NCI-H774 (cell line): ENCODE data around the gene PLIN4.

Experiments used
- DNase-seq: peaks from one replicate; lab custom pipeline; 2025; lab: John Stamatoyannopoulos, UW

PLIN4 gene

DNA sequence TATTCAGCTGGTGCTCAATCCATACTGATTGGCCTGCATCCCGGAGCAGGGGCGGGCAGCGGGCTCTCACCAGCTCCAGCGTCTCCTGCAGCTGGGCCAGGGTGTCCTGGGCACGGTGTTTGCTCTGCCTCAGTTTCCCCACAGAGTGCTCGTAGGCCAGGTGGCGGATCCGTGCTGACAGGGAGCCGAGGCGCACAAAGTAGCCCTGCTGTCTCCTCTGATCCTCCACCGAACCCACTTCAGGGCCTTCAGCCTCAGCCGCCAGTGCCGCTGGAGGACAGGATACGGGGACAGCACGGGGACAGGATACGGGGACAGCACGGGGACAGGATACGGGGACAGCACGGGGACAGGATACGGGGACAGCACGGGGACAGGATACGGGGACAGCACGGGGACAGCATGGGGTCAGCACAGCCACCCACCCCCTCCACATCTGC, 7.3 kb upstream of the PLIN4 start:
- no peak for DNase-seq

DNA sequence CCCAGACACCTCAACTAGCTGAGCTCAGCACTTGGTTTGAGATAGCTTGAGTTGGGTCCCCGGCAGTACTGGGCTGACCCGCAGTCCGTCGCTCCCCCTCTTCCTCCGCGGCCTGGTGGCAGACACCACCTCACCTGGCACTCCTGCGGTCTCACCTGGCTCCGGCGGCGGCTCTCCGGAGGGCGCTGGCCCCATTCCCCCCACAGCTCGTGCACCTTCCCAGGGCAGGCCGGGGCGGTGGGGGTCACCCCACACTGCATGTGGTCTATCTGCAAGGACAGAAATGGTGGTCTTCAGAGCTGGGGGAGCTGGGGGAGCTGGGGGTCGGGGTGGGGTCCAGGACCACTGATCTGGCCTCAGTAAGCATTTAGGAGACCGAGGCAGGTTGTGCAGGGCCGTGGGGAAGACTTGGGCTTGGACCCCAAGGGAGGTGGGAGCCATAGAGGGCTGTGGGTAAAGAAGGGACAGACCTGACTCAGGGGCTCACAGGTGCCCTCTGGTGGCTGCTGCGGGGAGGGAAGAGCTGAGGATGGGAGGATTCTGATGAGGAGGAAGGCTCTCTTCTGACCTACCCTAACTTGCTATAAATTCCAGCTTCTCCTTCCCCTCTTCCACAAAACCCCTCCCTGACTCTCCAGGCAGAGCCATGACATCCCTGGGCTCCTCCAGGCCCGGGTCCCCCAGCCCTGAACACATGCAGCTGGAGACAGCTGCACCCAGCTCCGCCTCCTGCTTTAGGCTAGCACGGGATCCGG, 6.7 kb upstream of the PLIN4 start:
- DNase-seq: peak; percentile 49

DNA sequence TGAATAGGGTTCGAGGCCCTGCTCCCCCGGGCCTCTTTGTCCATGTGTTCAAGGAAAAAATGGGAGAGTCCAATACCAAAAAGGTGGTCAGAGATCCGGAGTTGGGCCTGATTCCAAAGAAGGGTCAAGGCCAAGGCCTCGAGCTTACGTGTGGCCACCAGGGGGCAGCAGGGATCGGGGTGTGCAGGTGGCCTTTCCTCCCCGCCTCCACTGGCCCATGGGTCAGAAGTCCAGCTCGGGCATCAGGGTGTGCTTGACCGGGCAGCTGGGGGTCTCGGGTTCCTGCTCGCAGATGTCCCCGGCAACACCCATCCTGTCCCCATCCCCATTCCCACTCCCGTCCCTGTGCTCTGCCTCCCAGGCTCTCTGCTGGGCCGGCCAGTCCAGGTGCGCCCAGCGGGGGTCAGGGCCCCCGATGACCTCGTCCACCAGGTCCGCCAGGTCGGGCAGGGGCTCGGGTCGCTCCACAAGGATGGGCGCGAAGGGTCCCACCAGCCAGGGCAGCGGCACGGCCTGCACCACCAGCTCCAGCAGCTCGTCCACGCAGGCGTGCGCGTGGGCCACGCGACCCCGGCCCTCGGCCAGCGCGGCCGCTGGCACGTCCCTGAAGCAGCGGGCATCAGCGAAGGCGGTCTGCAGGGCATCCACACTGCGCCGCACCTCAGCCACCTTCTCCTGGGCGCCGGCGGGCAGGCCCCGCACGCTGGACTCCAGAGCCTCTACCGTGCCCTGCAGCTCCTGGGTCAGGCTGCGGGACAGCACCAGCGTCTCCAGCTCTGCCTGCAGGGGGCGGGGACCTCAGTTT, 5.2 kb upstream of the PLIN4 start:
- DNase-seq: no peak

DNA sequence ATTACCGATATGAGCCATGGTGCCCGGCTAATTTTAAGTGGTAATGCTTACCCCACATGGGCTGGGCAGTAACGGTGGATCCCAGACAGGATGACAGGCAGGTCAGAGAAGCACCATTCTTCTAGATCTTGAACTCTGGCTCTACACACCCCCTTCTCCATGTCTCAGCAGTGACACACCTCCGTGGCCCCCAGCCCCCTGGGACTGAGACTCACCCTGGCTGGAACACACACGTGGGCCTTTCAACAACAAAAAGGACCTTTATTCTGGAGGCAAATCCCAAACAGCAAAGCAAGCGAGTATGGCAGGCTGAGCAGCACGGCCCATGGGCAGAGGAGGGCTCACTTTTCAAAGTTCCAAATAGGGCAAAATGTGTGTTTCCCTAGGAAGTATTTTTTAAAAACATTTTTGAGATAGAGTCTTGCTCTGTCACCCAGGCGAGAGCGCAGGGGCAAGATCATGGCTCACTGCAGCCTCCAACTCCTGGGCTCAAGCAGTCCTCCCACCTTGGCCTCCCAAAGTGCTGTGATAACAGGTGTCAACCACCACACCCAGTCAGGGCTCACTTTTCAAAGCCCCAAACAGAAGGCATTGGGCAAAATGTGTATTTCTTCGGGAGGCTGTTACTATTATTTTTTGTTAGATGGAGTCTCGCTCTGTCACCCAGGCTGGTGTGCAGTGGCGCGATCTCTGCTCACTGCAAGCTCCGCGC, 4.2 kb upstream of the PLIN4 start:
- DNase-seq: no peak

DNA sequence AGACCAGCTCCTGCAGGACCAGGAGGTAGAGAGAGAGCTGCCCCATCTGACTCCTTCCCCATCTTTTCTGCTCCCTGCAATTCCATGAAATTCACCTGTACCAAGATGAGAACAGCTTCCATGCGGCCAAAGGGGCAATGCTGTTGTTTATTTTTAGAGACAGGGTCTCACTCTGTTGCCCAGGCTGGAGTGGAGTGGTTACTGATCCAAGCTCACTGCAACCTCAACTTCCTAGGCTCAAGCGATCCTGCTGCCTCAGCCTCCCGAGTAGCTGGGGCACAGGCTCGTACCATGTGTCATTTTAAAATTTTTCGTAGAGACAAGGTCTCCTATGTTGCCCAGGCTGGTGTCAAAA, 3.6 kb upstream of the PLIN4 start:
- no peak for DNase-seq

DNA sequence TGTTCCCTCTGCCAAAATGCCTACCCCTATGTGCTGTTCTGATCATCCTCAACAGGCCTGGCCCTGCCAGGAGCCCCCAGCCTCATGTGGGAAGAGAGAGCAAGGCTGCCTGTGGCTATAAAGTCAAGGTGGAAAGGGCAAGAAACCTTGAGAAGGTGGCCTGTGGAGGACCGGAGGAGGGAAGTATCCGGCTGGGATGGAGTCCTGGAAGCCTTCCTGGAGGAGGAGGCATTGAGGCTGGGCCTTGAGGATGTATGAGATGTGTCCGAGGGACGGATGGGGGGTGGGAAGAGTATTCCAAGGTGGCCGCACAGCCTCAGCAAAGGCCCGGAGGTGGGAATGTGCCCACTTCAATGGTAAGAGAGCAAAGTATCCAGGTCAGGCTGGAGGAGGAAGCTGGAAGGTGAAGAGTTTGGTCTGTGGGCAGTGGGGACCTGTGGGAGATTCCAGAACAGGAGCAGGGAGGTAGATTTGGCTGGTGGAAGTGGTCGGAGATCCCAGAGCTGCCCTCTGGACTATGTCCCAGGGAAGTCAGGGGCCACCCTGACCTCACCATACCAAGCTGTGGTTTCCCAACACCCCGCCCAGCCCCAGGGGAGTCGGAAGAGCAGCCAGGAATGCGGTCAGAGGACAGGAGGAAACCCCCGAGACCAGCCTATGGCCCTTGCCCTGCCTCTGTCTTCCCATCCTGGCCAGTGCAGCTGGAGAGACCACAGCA, 3.0 kb upstream of the PLIN4 start:
- no peak for DNase-seq

DNA sequence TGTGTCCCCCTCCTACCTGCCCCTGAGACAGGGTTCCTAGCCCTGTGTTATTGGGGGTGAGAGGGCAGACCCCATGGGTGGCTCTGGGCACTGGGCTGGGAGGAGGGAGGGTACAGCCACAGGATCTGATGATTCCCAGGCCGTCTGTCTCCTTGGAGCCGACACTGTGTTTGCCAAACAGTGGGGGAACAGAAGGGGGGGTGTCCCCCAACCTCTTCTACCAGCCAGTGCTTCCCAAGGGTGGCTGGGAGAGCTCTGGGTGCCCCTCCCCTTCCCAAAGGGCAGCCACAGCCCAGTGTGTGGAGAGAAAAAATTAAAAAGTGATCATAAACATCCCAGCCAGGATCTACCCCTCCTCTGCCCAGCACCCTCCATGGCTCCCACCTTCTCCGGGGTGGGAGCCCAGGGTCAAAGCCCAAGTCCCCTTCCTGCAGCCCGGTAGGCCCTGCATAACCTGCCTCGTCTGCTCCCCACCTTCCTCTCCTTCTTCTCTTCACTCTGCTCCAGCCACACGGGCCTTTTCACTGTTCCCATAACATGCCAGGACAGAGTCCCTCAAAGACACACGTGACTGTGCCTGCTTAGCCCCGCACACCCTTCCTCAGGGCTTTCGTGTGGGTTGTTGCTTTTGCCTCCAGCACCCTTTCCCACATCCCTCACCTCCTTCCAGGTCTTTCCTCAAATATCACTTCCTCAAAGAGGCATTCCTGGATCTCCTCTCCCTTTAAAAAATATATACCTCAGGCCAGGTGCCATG, 1.4 kb upstream of the PLIN4 start:
- DNase-seq: no peak

DNA sequence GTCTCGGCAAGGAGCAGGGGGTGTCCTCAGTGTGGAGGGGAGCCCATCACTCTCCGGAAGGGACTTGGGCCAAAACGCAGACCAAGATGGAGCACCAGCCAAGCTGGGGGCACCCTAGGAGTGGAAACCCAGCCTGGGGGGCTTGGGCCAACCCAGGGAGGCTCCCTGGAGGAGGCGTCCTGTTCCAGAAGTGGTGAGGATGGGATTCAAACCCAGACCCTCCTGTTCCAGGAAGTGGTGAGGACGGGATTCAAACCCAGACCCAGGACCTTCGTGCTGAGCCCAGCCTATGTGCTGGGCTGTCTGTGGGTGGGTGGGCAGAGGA, 848 bp upstream of the PLIN4 start:
- DNase-seq: no peak

DNA sequence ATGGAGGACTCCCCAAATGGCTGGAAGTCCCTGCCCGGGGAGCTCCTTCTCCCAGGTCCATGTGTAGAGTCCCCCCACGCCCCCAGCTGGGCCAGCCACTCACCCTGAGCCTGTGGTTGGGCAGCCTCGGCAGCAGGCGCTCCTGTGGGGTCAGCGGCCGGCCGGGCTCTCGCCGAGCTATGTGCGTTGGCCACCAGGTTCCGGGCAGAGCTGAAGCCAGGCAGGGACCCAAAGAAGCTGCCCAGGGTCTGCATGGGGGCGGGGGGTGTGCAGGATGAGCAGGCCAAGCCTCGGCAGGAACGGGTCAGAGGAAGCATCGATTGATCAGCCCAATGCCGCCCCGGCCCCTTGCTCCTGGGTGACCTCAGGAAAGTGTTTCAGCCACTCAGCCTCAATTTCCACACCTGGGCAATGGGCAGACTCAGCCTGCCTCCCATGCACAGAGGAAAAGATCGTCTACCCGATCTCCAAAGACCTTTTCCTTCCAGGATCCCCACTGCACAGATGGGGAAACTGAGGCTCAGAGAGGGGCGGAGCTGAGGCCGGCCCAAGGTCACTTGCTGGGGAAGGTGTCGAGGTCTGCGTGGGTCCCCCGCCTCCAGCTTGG, 732 bp downstream of the PLIN4 start:
- no peak for DNase-seq

DNA sequence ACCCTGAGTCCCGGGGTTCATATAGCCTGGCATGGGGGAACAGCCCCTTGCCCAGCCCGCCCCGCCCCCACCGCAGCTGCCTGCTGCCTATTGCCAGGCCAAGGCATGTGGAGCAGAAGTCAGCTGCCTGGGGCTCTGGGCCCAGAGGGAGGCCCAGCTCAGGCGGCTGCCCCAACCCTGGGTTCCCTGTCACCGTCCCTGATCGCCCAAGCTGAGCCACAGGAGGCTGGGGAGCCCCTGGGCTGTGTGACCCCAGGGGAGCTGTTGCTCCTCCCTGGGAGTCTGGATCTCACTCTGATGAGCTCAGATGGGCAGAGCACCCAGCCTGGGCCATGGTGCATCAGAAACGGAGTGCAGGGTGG, 1.4 kb downstream of the PLIN4 start:
- DNase-seq: no peak

DNA sequence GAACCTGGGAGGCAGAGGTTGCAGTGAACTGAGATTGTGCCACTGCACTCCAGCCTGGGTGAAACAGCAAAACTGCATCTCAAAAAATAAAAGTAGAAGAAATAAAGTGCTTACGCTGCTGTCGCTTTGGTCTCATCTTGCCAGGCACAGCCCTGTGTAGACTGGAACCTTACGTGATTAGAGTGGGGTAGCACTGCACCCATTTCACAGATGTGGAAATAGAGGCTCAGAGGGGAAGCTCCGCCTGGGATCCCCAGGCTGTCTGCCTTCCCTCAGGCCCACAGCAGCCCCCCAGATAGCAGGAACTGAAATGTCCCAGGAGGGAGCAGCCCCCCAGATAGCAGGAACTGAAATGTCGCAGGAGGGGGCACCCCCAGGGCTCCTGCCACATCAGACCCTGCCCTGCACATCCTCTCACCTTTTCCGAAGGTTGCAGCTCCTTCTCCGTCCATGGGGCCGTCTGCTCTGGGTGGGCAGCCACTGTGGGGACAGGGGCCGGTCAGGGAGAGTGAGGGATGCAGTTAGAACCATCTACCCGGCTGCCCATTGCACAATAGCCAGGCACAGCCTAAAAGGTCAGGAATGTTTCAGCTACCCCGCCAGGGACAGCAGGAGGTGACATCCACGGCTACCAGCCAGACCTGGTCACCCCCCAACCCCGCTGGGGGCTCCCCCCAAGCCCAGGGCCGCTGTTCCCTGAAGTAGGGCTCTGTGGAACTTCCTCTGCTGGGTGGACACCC, 1.9 kb downstream of the PLIN4 start:
- DNase-seq: no peak

DNA sequence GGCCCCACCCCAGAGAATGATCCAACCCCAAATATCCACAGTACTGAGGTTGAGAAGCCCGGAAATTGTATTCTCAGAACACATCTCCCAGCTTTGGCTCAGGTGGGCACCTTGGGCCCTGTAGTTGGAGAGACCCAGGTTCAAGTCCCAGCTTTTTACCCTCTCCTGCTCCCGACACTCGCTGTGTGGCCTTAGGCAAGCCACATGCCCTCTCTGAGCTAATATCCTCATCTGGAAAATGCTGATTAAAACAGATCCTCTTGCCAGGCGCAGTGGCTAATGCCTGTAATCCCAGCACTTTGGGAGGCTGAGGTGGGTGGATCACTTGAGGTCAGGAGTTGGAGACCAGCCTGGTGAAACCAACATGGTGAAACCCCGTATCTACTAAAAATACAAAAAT, 2.6 kb downstream of the PLIN4 start:
- DNase-seq: no peak

DNA sequence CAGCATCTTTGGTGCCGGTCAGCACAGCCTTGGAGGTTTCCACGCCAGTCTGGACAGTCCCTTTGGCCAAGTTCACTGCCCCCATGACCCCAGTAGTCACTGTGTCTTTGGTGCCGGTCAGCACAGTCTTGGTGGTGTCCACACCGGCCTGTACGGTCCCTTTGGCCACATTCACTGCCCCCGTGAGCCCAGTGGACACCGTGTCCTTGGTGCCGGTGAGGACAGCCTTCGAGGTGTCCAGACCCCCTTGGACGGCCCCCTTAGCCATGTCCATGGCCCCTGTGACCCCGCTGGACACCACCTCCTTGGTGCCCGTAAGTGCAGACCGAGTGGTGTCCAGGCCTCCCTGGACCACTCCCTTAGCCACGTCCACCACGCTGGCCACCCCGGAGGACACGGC, 5.0 kb downstream of the PLIN4 start:
- no peak for DNase-seq

DNA sequence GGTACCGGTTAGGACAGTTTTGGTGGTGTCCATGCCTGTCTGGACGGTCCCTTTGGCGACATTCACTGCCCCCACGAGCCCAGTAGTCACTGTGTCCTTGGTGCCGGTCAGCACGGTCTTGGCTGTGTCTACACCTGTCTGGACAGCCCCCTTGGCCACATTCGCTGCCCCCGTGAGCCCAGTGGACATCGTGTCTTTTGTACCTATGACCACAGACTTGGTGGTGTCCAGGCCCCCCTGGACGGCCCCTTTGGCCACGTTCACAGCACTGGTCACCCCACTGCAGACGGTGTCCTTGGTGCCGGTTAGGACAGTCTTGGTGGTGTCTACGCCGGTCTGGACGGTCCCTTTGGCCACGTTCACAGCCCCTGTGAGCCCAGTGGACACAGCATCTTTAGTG, 6.2 kb downstream of the PLIN4 start:
- DNase-seq: no peak

DNA sequence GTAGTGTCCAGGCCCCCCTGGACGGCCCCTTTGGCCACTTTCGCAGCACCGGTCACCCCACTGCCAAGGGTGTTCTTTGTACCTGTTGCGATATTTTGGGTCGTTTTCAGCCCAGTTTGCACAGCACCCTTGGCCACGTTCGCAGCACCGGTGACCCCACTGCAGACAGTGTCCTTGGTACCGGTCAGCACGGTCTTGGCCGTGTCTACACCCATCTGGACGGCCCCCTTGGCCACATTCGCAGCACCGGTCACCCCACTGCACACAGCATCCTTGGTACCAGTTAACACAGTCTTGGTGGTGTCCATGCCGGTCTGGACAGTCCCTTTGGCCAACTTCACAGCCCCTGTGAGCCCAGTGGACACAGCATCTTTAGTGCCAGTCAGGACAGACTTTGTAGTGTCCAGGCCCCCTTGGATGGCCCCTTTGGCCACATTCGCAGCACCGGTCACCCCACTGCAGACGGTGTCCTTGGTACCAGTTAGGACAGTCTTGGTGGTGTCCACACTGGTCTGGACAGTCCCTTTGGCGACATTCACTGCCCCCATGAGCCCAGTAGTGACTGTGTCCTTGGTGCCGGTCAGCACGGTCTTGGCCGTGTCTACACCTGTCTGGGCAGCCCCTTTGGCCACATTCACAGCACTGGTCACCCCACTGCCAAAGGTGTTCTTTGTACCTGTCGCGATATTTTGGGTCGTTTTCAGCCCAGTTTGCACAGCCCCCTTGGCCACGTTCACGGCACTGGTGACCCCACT, 6.8 kb downstream of the PLIN4 start:
- DNase-seq: no peak

DNA sequence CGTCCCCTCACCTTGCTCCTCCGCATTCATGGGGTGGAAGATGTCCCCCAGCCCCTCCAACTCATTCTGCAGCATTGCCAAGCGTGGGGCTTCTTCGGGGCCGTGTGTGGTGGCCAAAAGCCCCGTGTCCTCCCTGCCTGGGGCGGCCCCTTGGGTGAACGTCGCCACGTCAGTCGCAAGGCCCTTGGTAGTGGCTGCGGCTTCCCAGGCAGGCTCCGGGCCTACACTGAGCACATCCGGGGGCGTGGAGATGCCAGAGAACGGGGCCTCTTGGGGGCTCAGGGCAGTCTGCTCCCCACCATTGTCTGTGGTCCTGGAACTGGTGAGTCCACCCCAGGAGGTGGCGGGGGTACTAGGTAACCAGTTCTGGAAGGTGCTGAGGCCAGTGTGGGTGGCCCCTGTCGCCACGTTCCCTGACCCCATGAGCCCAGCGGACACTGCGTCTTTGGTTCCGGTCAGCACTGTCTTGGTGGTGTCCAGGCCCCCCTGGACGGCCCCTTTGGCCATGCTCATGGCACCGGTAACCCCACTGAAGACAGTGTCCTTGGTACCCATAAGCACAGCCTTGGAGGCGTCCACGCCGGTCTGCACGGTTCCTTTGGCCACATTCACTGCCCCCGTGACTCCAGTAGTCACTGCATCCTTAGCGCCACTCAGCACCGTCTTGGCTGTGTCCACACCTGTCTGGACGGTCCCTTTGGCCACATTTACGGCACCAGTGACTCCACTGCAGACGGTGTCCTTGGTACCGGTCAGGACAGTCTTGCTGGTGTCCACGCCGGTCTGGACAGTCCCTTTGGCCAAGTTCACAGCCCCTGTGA, 7.6 kb downstream of the PLIN4 start:
- no peak for DNase-seq

DNA sequence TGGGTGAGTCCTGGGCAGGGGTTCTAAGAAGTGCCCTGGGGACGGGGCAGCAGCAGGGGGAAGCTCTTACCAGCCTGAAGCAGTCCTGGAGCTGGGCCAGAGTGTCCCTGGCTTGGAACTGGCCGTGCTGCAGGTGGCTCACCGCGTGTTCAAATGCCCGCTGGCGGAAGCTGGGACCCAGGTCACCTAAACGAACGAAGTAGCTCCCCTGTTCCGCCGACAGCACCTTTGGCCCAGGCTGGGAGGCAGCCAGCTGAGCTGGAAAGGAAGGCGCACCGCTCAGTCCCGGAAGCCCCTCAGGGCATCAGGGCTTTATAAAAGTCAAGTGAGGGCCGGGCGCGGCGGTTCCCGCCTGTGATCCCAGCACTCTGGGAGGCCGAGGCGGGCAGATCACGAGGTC, 9.6 kb downstream of the PLIN4 start:
- DNase-seq: no peak

DNA sequence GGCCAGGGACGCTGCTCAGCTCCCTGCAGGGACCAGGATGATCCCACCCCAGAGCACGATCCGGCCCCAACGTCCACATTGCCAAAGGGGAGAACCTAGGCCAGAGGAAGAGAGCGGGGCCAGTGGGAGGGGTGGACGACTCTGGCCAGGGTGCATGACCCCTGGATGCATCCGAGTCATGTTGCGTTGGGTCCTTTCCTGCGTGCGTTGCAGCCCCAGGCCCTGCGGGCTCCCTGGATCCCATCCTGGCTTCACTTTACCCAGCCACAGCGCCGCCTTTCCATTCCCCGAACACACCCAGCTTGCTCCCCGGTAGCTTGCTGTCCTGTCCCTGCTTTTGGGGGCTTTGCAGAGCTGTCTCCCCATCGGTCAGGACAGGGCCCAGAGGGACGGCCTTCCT, 10.5 kb downstream of the PLIN4 start:
- DNase-seq: no peak

DNA sequence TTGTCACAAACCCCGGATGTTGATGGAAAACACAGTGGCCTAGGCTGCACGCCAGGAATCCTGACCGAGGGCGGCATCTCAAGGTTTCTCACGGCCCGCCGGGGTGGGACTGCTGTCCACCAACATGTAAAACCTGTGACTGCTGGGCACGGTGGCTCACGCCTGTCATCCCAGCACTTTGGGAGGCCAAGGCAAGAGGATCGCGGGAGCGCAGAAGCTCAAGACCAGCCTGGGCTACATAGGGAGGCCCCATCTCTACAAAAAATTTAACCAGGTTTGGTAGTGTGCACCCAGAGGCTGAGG, 11.2 kb downstream of the PLIN4 start:
- no peak for DNase-seq
